DMS 273 (cell line): ENCODE results near the gene KRTAP10-10.
"Not testable (repeated sequence)": the region's sequence is repeated elsewhere in the genome, so short reads cannot be mapped to it uniquely, and the experiment has no call there.

Experiments
- DNase-seq: peaks from one replicate; lab custom pipeline; 2025; ENCODE audit not compliant: unreplicated experiment; lab: John Stamatoyannopoulos, UW

Gene KRTAP10-10

GRCh38 chr21:44602463-44602850 lies 34.7 kb upstream of the KRTAP10-10 start:
- DNase-seq, result no peak

GRCh38 chr21:44603109-44603875 lies 33.9 kb upstream of the KRTAP10-10 start:
- no peak for DNase-seq

GRCh38 chr21:44603911-44604310 lies 33.2 kb upstream of the KRTAP10-10 start:
- no peak for DNase-seq

GRCh38 chr21:44606495-44606894 lies 30.7 kb upstream of the KRTAP10-10 start:
- no peak for DNase-seq

- DNase-seq, result no peak
Observed at GRCh38 chr21:44609193-44609592, 28.0 kb upstream of the KRTAP10-10 start.

- not testable (repeated sequence) for DNase-seq
Observed at GRCh38 chr21:44610157-44610843, 26.9 kb upstream of the KRTAP10-10 start.

- no peak for DNase-seq
Observed at GRCh38 chr21:44611551-44611950, 25.6 kb upstream of the KRTAP10-10 start.

GRCh38 chr21:44612029-44612486 lies 25.1 kb upstream of the KRTAP10-10 start, which contains the start of gene KRTAP10-8:
KRTAP10-8 (plus strand) TSS chr21:44612079; CDS start chr21:44612101, 22 bp downstream.
- DNase-seq, result peak; percentile 44

- no peak for DNase-seq
Observed at GRCh38 chr21:44612669-44613229, 24.4 kb upstream of the KRTAP10-10 start.

- DNase-seq, result no peak
Observed at GRCh38 chr21:44613386-44614155, 23.6 kb upstream of the KRTAP10-10 start.

GRCh38 chr21:44614161-44614631 lies 23.0 kb upstream of the KRTAP10-10 start:
- no peak for DNase-seq

- no peak for DNase-seq
Observed at GRCh38 chr21:44614961-44615391, 22.2 kb upstream of the KRTAP10-10 start.

GRCh38 chr21:44615466-44615865 lies 21.7 kb upstream of the KRTAP10-10 start:
- no peak for DNase-seq

- DNase-seq, result peak; percentile 59
Observed at GRCh38 chr21:44615911-44616590, 21.1 kb upstream of the KRTAP10-10 start.

- no peak for DNase-seq
Observed at GRCh38 chr21:44616591-44616926, 20.6 kb upstream of the KRTAP10-10 start.

- DNase-seq, result no peak
Observed at GRCh38 chr21:44617071-44617501, 20.1 kb upstream of the KRTAP10-10 start.

GRCh38 chr21:44618504-44618903 lies 18.7 kb upstream of the KRTAP10-10 start:
- no peak for DNase-seq

GRCh38 chr21:44618909-44619308 lies 18.2 kb upstream of the KRTAP10-10 start:
- DNase-seq, result no peak

- no peak for DNase-seq
Observed at GRCh38 chr21:44619886-44620285, 17.3 kb upstream of the KRTAP10-10 start.

- no peak for DNase-seq
Observed at GRCh38 chr21:44623575-44623974, 13.6 kb upstream of the KRTAP10-10 start.
